Heart left ventricle (tissue), 16 donors: ENCODE data around the gene HOXA3. TPM values are rescaled to one million over a fixed set of nuclear protein-coding genes. Genes with fewer than 3 reads are reported as not detected.

Experiments
- ATAC-seq, 4 donors: fragments of 200-7000 bp; cut with Tn5 transposase; one replicate each; pipeline ENCODE4 v1.9.1; 2020 to 2022; ENCODE audit warnings: moderate library complexity in 4 of 4, mild to moderate bottlenecking in 3 of 4, moderate number of reproducible peaks in 1 of 4
- DNase-seq, 5 donors: peaks; one replicate each; pipeline ENCODE4 v3.0.0-alpha.2; 2020
- H3K27ac ChIP-seq, 12 donors: fragments of 200-600 bp; sonication (generic) in 4 of 12; one replicate each; pipeline versions ENCODE4 v1.5.0 to v1.8.0; 2016 to 2022; ENCODE audit warnings: mild to moderate bottlenecking in 2 of 12
- H3K27me3 ChIP-seq, 9 donors: fragments of 200-600 bp; sonication (generic) in 2 of 9; one replicate each; pipeline versions ENCODE4 v1.5.1 to v1.8.0; 2016 to 2022; ENCODE audit warnings: mild to moderate bottlenecking in 3 of 9
- H3K36me3 ChIP-seq, 9 donors: fragments of 200-600 bp; sonication (generic) in 2 of 9; one replicate each; pipeline versions ENCODE4 v1.5.0 to v1.8.0; 2018 to 2022; ENCODE audit warnings: mild to moderate bottlenecking in 2 of 9
- H3K4me1 ChIP-seq, 12 donors: fragments of 200-600 bp; sonication (generic) in 4 of 12; one replicate each; pipeline versions ENCODE4 v1.5.0 to v1.8.0; 2016 to 2022; ENCODE audit warnings: mild to moderate bottlenecking in 3 of 12
- H3K4me3 ChIP-seq, 12 donors: fragments of 200-600 bp; sonication (generic) in 4 of 12; one replicate each; pipeline versions ENCODE4 v1.5.0 to v1.8.0; 2017 to 2022; ENCODE audit warnings: mild to moderate bottlenecking in 9 of 12, moderate library complexity in 4 of 12
- H3K9me3 ChIP-seq, 12 donors: fragments of 200-600 bp; sonication (generic) in 4 of 12; one replicate each; pipeline versions ENCODE4 v1.5.0 to v1.8.0; 2016 to 2022; ENCODE audit warnings: mild to moderate bottlenecking in 1 of 12
- POLR2A ChIP-seq, 2 donors: fragments of 450-650 bp; IDR thresholded peaks; one replicate each; pipeline ENCODE4 v1.6.1; 2017; ENCODE audit warnings: antibody characterized with exemption in 2 of 2, mild to moderate bottlenecking in 2 of 2, moderate library complexity in 2 of 2
- WGBS, 4 donors: extraction: QIAGEN DNeasy Blood & Tissue Kit in 2 of 4; methylation state at CpG; one replicate each; pipeline versions ENCODE4 v1.1.5 to v1.1.7; 2013 to 2018; 5-methylcytosine and 5-hydroxymethylcytosine counted together
- intact Hi-C, 10 donors: fragments of 100-400 bp; cut with DNase I; formaldehyde crosslinking; loops; one replicate each; pipeline versions ENCODE4 v1.11.1 to v1.14.2; 2022
- polyA plus RNA-seq, 2 donors: library from polyadenylated mRNA; stranded (reverse); fragments of 200-250 nt; gene quantifications; one replicate each; pipeline ENCODE4 v1.2.3, GENCODE V29; 2013
- total RNA-seq, 9 donors: library from RNA; depleted of rRNA in 2 of 9; stranded (reverse); fragments of >200 nt in 2 of 9; fragmentation: NEBNext Ultra II Directional in 3 of 9; extraction: Animal tissue kit (Norgen Biotek cat#: 25700) in 3 of 9; gene quantifications; one replicate each; pipeline versions ENCODE4 v1.1.0 to v1.2.4, GENCODE V29; 2016 to 2023
- TF ChIP-seq, protein P1 (sequence below), 12 donors: fragments of 200-600 bp; sonication (generic) in 4 of 12; IDR thresholded peaks; one replicate each; pipeline versions ENCODE4 v1.5.0 to v1.8.0; 2018 to 2022; ENCODE audit warnings: antibody characterized with exemption in 12 of 12, mild to moderate bottlenecking in 5 of 12
- donor health status: ischemic (EF 13 %, LVEDD 7.1; RV severe dilation, severe dysfunction).
- donor health status: healthy with polysubstance abuse.
- donor health status: DM: no; HTN: yes; CAD: no.
- donor health status: DM: no; HTN: no; CAD: no.
- donor health status: ischemic (EF 25% LVEDD 6.9; RV normal size, moderate dysfunction).
- donor health status: ischemic (EF 25% LVEDD 5.7; RV mildly dilated, moderate dysfunction).
- donor health status: healthy.
- donor health status: DM: yes; HTN: yes; CAD: no.
- donor health status: ischemic (EF 35%, LVEDD 5.7; RV mildly dilated, moderate dysfunction).
- donor health status: nonischemic (EF 11% LVEDD 7.7; RV severe dilation, severe dysfunction).
- donor health status: DM: yes; HTN: yes; CAD: no.
- donor health status: PGD.
- donor health status: ischemic (EF 29% LVEDD 5.4; RV normal size, mild dysfunction).
- donor health status: nonischemic (EF 23%, LVEDD 6.1; RV moderate dilation, normal function).

The HOXA3 gene
- total and polyA plus RNA-seq, 11 donors: 0.07 to 3.1 (median 0.64) TPM; not detected in 2

DNA sequence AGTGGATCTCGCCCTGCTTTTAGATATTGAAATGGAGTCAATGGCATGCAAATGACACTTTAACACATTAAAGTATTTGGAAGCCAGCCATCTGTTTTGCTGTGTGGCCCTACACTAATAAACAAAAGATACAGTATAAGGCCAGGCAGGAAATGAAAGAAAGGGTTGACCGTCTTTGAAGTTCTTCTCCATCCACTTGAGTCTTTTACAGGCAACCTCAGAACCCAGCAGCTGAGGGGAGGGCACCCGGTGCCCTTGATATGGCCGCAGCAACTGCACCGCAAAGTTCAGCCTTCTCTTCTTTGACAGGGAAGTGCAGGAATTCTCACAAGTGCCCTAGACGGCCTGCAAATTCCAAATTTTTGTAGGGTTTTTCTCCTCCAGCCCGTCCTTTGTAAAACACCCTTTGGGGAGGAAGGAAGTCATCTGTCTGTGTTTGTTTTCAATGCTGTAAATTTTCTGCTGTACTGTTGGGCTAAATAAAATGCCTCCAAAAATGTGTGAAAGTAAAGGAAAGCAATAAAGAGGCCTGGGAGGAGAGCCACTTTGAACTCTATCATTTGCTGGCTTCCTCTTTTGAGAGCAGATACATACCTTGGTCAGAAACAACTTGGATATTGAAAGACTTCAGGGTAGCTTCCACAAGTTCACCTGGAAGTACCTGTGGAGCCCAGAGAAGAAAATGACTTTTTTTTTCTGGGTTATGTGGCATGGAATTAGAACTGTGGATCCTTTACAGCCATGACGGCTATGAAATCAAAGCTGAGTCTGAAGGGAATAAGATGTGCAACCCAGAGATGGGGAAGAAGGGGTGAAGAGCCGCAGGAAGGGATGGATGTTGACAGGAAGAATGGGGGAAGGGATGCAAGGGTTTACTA, 60.2 kb downstream of the HOXA3 start:
- WGBS, 4 donors: 17 to 46% (median 25%) methylated on average over 9 of the region's 9 CpGs
- ATAC-seq: no peak

DNA sequence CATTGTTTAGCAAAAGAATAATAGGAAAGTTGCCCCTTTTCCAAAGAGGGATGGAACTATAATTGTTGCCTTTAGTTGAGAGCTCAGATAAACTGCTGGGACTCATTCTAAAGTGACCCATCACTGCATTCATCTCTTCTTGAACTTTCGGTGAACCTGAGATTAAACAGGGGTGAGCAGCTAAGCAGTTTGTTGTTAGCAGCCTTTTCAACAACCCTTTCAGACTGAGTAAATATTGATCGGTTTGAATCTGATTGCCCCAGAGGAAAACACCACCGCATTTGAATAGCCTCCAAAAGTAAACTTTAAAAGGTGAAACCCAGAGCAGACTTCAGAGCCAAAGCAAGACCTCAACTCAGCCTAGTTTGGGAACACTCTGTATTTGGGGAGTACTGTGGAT, 61.3 kb downstream of the HOXA3 start:
- ATAC-seq (no peak), DNase-seq (no peak)
- H3K27ac ChIP-seq: no peak overlapping the region
- whole genome bisulfite sequencing, 4 donors: 9 to 39% (median 21%) methylated on average over 3 of the region's 3 CpGs
- no peaks in the 10 kb centered on the region for H3K36me3 ChIP-seq
- H3K27me3 ChIP-seq: peaks cover 33 to 100% (median 74%) of the 10 kb centered on the region in 9 donors
- H3K4me1 ChIP-seq: peaks cover 0 to 8% (median under 1%) of the 10 kb centered on the region in 12 donors
- intact Hi-C loops: no loop called here
- peaks cover 0 to 7% (median 0%) of the 10 kb centered on the region in 12 donors for H3K9me3 ChIP-seq
- TF ChIP-seq POLR2A (IDR thresholded peaks at IDR 0.05): no peak
- TF ChIP-seq, protein P1, sequence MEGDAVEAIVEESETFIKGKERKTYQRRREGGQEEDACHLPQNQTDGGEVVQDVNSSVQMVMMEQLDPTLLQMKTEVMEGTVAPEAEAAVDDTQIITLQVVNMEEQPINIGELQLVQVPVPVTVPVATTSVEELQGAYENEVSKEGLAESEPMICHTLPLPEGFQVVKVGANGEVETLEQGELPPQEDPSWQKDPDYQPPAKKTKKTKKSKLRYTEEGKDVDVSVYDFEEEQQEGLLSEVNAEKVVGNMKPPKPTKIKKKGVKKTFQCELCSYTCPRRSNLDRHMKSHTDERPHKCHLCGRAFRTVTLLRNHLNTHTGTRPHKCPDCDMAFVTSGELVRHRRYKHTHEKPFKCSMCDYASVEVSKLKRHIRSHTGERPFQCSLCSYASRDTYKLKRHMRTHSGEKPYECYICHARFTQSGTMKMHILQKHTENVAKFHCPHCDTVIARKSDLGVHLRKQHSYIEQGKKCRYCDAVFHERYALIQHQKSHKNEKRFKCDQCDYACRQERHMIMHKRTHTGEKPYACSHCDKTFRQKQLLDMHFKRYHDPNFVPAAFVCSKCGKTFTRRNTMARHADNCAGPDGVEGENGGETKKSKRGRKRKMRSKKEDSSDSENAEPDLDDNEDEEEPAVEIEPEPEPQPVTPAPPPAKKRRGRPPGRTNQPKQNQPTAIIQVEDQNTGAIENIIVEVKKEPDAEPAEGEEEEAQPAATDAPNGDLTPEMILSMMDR (IDR thresholded peaks at IDR 0.05): no peak
- H3K4me3 ChIP-seq: no peak overlapping the region

More for the DNA sequence above, 60.2 kb downstream of the HOXA3 start:
- no peak for DNase-seq
- Histone ChIP-seq H3K9me3 (peaks cover 0 to 7% (median 0%) of the 10 kb centered on the region in 12 donors), H3K27me3 (peaks cover 41 to 100% (median 79%) of the 10 kb centered on the region in 9 donors), H3K4me1 (peaks cover 0 to 17% (median 9%) of the 10 kb centered on the region in 12 donors), H3K27ac (no peak overlapping the region), H3K4me3 (no peak overlapping the region), H3K36me3 (no peaks in the 10 kb centered on the region)
- no peak for TF ChIP-seq POLR2A (IDR thresholded peaks at IDR 0.05)
- TF ChIP-seq, protein P1 (IDR thresholded peaks at IDR 0.05): no peak
- intact Hi-C loops: no loop called here

DNA sequence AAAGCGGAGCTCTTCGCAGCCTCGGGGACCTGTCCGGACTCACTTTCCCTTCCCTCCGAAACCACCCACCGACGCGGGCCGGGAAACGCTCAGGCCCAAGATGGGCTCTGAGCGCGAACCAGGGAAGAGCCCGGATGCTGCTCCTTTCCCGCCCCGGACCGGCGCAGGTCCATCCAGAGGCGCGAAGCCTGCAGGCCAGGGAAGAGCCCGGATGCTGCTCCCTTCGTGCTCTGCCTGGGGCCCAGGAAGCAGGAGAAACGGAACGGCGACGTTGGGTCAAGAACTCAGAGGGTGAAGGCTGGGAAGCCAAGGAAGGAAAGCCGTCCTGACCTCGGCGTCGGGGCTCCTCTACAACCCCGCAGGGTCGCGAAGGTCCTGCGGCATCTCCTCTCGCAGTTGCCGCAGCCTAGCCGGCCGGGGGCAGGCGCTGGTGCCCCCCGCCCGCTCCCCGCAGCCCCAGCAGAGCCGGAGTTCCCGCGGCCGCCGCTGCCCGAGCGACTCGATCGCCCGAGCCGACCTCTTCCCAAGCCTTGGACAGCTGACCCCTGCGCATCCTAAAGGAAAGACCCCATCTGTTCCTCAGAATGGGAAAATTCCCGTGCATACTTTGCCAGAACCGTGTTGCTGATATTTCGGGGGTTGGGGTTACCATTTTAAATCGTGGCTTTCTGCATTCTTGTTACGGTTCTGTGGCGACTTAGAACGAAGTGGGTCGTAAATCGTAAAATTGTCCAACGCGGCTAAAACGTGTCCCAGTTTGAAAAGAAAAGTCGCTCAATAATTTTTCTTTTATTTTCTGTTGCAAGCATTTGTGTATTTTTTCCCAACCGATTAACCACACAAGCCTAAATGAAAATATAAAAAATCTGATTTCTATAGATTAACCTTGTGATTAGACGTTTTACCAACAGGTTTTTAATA, 64.1 kb downstream of the HOXA3 start:
- H3K36me3 ChIP-seq: no peaks in the 10 kb centered on the region
- no peak overlapping the region for H3K27ac ChIP-seq
- intact Hi-C loops: no loop called here
- 11 to 22% (median 14%) methylated on average over 62 to 68 of the region's 68 CpGs for WGBS, 4 donors
- peaks cover 0 to 8% (median 0%) of the 10 kb centered on the region in 12 donors for H3K4me1 ChIP-seq
- TF ChIP-seq, protein P1 (IDR thresholded peaks at IDR 0.05): no peak
- no peak for TF ChIP-seq POLR2A (IDR thresholded peaks at IDR 0.05)
- peaks cover 0 to 7% (median 0%) of the 10 kb centered on the region in 12 donors for H3K9me3 ChIP-seq
- peak overlapping the region in 1 of 12 donors; percentile 29 for H3K4me3 ChIP-seq
- DNase-seq (no peak), ATAC-seq (no peak)
- H3K27me3 ChIP-seq: peaks cover 14 to 99% (median 55%) of the 10 kb centered on the region in 9 donors
